GM23338 (cell line): Measurements from ENCODE around the gene ADCY5. TPM values are rescaled to one million over a fixed set of nuclear protein-coding genes. Genes with fewer than 3 reads are reported as not detected.

Experiments used
- ATAC-seq: fragments of 200-7000 bp; cut with Tn5 transposase; 3 replicates; pipeline ENCODE4 v1.9.1; 2020
- DNase-seq: peaks from one replicate; pipeline ENCODE4 v3.0.0-alpha.2; 2015; ENCODE audit warnings: low spot score
- H2AFZ ChIP-seq: fragments of 200-600 bp; sonication (generic); 2 replicates; pipeline ENCODE4 v1.8.0; 2016; ENCODE audit warnings: antibody characterized with exemption, mild to moderate bottlenecking, moderate library complexity
- H3F3A ChIP-seq: fragments of 200-600 bp; sonication (generic); replicated peaks from 2 replicates; pipeline ENCODE4 v1.8.0; 2017; ENCODE audit warnings: antibody characterized with exemption, mixed run types, low read depth
- H3K27ac ChIP-seq: fragments of 200-600 bp; sonication (generic); 2 replicates; pipeline ENCODE4 v1.6.1; 2016; ENCODE audit warnings: low read depth
- H3K27me3 ChIP-seq: fragments of 200-600 bp; sonication (generic); 2 replicates; pipeline ENCODE4 v1.8.0; 2016; ENCODE audit warnings: mild to moderate bottlenecking, mixed run types, moderate library complexity; ENCODE audit not compliant: insufficient read depth
- H3K36me3 ChIP-seq: fragments of 200-600 bp; sonication (generic); 2 replicates; pipeline ENCODE4 v1.8.0; 2016; ENCODE audit warnings: mild to moderate bottlenecking; ENCODE audit not compliant: insufficient read depth
- H3K4me1 ChIP-seq: fragments of 200-600 bp; sonication (generic); 2 replicates; pipeline ENCODE4 v1.8.0; 2016; ENCODE audit warnings: mild to moderate bottlenecking, moderate library complexity; ENCODE audit not compliant: insufficient read depth
- H3K4me2 ChIP-seq: fragments of 200-600 bp; sonication (generic); 2 replicates; pipeline ENCODE4 v1.7.1; 2017; ENCODE audit warnings: mixed run types
- H3K4me3 ChIP-seq: fragments of 200-600 bp; sonication (generic); 2 replicates; pipeline ENCODE4 v1.6.1; 2016; ENCODE audit warnings: mixed run types
- H3K79me2 ChIP-seq: fragments of 200-600 bp; sonication (generic); replicated peaks from 2 replicates; pipeline ENCODE4 v1.8.0; 2017; ENCODE audit warnings: mild to moderate bottlenecking; ENCODE audit not compliant: insufficient read depth
- H3K9me2 ChIP-seq: fragments of 200-600 bp; sonication (generic); 2 replicates; pipeline ENCODE4 v1.8.0; 2017; ENCODE audit not compliant: insufficient read depth
- H4K20me1 ChIP-seq: fragments of 200-600 bp; sonication (generic); replicated peaks from 2 replicates; pipeline ENCODE4 v1.8.0; 2017; ENCODE audit warnings: mild to moderate bottlenecking; ENCODE audit not compliant: insufficient read depth
- H3K27ac Mint-ChIP-seq: 2 replicates; pipeline ENCODE4 v1.8.0; 2020; ENCODE audit warnings: inconsistent platforms, mild to moderate bottlenecking, moderate library complexity, mixed read lengths
- H3K27me3 Mint-ChIP-seq: 3 replicates; pipeline ENCODE4 v1.8.0; 2022; ENCODE audit warnings: low read depth, mild to moderate bottlenecking, moderate library complexity, mixed read lengths, inconsistent platforms; ENCODE audit not compliant: insufficient read depth, poor library complexity
- H3K36me3 Mint-ChIP-seq: 3 replicates; pipeline ENCODE4 v1.8.0; 2021; ENCODE audit warnings: low read depth, mild to moderate bottlenecking, inconsistent platforms, moderate library complexity, mixed read lengths
- H3K4me1 Mint-ChIP-seq: 3 replicates; pipeline ENCODE4 v1.8.0; 2020; ENCODE audit warnings: mild to moderate bottlenecking, inconsistent platforms, mixed read lengths
- H3K4me3 Mint-ChIP-seq: 3 replicates; pipeline ENCODE4 v1.8.0; 2021; ENCODE audit warnings: moderate library complexity, mild to moderate bottlenecking, inconsistent platforms, mixed read lengths
- H3K9me3 Mint-ChIP-seq: 3 replicates; pipeline ENCODE4 v1.8.0; 2020; ENCODE audit warnings: moderate library complexity, mild to moderate bottlenecking, inconsistent platforms, mixed read lengths
- CREB1 ChIP-seq: fragments of 250-450 bp; sonication (Bioruptor Pico); IDR thresholded peaks from 2 replicates; pipeline ENCODE4 v1.5.0; 2020; ENCODE audit warnings: low read depth, mild to moderate bottlenecking, moderate library complexity
- EZH2 ChIP-seq: fragments of 200-600 bp; sonication (generic); IDR thresholded peaks from one replicate; pipeline ENCODE4 v1.8.0; 2017; ENCODE audit warnings: antibody characterized with exemption, mild to moderate bottlenecking, low read depth; ENCODE audit not compliant: unreplicated experiment
- EZH2phosphoT487 ChIP-seq: fragments of 200-600 bp; sonication (generic); IDR thresholded peaks from one replicate; pipeline ENCODE4 v1.8.1; 2018; ENCODE audit warnings: antibody characterized with exemption; ENCODE audit not compliant: unreplicated experiment
- JUNB ChIP-seq: IDR thresholded peaks from one replicate; pipeline ENCODE4 v1.6.1; 2016; ENCODE audit warnings: antibody characterized with exemption; ENCODE audit not compliant: unreplicated experiment
- NANOG ChIP-seq: IDR thresholded peaks from 2 replicates; pipeline ENCODE4 v1.6.1; 2016; ENCODE audit warnings: antibody characterized with exemption, borderline replicate concordance
- POLR2AphosphoS5 ChIP-seq: IDR thresholded peaks from 2 replicates; pipeline ENCODE4 v1.6.1; 2016; ENCODE audit warnings: antibody characterized with exemption, low read depth
- STAT1 ChIP-seq: IDR thresholded peaks from one replicate; pipeline ENCODE4 v1.6.1; 2016; ENCODE audit warnings: antibody characterized with exemption; ENCODE audit not compliant: unreplicated experiment
- ZNF114 ChIP-seq: fragments of 250-450 bp; sonication (Bioruptor Pico); IDR thresholded peaks from 2 replicates; pipeline ENCODE4 v1.5.0; 2020; ENCODE audit warnings: mild to moderate bottlenecking, moderate library complexity
- ZNF331 ChIP-seq: fragments of 250-450 bp; sonication (Bioruptor Pico); IDR thresholded peaks from 2 replicates; pipeline ENCODE4 v1.5.0; 2020; ENCODE audit warnings: low read depth, mild to moderate bottlenecking, moderate library complexity
- polyA plus RNA-seq: library from polyadenylated mRNA; unstranded; fragments of >200 nt; fragmentation: Nextera tagmentation; extraction: Ambion mirVana; gene quantifications from 2 replicates; pipeline ENCODE4 v1.2.1, GENCODE V29; 2016
- total RNA-seq: library from RNA; depleted of rRNA; stranded (reverse); fragments of >200 nt; shearing (Covaris generic); gene quantifications from 2 replicates; pipeline ENCODE4 v1.2.3, GENCODE V29; 2014
- TF ChIP-seq, protein P1 (sequence below), 2 experiments: fragments of 200-600 bp in 1 of 2; sonication (generic) in 1 of 2; conservative IDR thresholded peaks; 2 replicates each; pipeline versions ENCODE4 v1.5.1 to v1.6.1; 2016 to 2017; ENCODE audit warnings: antibody characterized with exemption in 2 of 2, low read depth in 2 of 2, mild to moderate bottlenecking in 2 of 2, moderate library complexity in 1 of 2
- TF ChIP-seq, protein P2 (sequence below): fragments of 250-450 bp; sonication (Bioruptor Pico); IDR thresholded peaks from 2 replicates; pipeline ENCODE4 v1.5.0; 2020; ENCODE audit warnings: mild to moderate bottlenecking, moderate library complexity
- TF ChIP-seq, protein P3 (sequence below): IDR thresholded peaks from 2 replicates; pipeline ENCODE4 v1.6.1; 2016; ENCODE audit warnings: antibody characterized with exemption
- TF ChIP-seq, protein P4 (sequence below): IDR thresholded peaks from one replicate; pipeline ENCODE4 v1.6.1; 2018; ENCODE audit warnings: antibody characterized with exemption; ENCODE audit not compliant: unreplicated experiment

Gene ADCY5
- total and polyA plus RNA-seq, 2 experiments from 2014 or later: 3.5 to 10.2 TPM

DNA sequence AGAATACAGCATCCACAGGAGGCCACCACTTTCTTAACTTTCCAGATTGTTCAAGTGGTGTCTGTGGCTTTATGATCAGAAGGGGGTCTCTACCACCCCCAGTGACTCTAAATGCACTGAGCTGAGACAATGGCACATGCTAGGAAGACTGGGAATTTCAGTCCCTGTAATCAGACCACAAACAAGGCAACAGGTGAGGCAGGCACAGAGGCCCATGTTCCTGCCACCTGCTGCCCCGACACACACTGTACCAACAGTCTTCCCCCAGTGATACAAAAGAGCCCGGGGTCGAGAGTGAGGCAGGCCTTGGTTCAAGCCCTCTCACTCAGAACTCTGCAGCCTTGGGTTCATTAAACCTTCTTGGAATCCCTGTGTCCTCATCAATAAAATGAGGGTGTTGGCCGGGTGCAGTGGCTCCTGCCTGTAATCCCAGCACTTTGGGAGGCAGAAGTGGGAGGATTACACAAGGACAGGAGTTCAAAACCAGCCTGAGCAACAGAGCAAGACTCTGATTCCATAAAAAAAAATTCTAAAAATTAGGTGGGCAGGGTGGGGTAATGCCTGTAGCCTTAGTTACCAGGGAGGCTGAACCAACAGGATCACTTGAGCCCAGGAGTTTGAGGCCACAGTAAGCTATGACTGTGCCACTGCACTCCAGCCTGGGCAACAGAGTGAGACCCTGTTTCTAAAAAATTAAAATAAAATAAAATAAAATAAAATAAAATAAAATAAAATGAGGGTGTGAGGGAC is 55.8 kb downstream of the ADCY5 start:
- Mint-ChIP-seq H3K4me3 (no peak overlapping the region), H3K27ac (no peak overlapping the region), H3K27me3 (peaks cover 24% of the 10 kb centered on the region), H3K4me1 (peaks cover 7% of the 10 kb centered on the region), H3K9me3 (no peaks in the 10 kb centered on the region), H3K36me3 (no peaks in the 10 kb centered on the region)
- Histone ChIP-seq H3K4me1 (no peaks in the 10 kb centered on the region; the same call in 1 of the 2 replicates), H3K36me3 (no peaks in the 10 kb centered on the region), H4K20me1 (no peaks in the 10 kb centered on the region), H3F3A (no peaks in the 10 kb centered on the region), H2AFZ (no peak overlapping the region), H3K9me2 (no peaks in the 10 kb centered on the region; the same call in 1 of the 2 replicates), H3K4me3 (no peak overlapping the region), H3K27me3 (no peaks in the 10 kb centered on the region), H3K79me2 (no peaks in the 10 kb centered on the region), H3K27ac (no peak overlapping the region), H3K4me2 (no peak overlapping the region)
- DNase-seq (no peak), ATAC-seq (peak; percentile 34)
- TF ChIP-seq ZNF331 (no peak), CREB1 (CRISPR knock-in tag) (no peak), NANOG (no peak), EZH2phosphoT487 (no peak), ZNF114 (CRISPR knock-in tag) (no peak), JUNB (no peak), STAT1 (no peak), EZH2 (no peak), POLR2AphosphoS5 (no peak)
- TF ChIP-seq, protein P1, sequence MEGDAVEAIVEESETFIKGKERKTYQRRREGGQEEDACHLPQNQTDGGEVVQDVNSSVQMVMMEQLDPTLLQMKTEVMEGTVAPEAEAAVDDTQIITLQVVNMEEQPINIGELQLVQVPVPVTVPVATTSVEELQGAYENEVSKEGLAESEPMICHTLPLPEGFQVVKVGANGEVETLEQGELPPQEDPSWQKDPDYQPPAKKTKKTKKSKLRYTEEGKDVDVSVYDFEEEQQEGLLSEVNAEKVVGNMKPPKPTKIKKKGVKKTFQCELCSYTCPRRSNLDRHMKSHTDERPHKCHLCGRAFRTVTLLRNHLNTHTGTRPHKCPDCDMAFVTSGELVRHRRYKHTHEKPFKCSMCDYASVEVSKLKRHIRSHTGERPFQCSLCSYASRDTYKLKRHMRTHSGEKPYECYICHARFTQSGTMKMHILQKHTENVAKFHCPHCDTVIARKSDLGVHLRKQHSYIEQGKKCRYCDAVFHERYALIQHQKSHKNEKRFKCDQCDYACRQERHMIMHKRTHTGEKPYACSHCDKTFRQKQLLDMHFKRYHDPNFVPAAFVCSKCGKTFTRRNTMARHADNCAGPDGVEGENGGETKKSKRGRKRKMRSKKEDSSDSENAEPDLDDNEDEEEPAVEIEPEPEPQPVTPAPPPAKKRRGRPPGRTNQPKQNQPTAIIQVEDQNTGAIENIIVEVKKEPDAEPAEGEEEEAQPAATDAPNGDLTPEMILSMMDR (conservative IDR thresholded peaks at IDR 0.05; ENCODE audit: low read depth in 2 of 2): no peak
- TF ChIP-seq, protein P2, sequence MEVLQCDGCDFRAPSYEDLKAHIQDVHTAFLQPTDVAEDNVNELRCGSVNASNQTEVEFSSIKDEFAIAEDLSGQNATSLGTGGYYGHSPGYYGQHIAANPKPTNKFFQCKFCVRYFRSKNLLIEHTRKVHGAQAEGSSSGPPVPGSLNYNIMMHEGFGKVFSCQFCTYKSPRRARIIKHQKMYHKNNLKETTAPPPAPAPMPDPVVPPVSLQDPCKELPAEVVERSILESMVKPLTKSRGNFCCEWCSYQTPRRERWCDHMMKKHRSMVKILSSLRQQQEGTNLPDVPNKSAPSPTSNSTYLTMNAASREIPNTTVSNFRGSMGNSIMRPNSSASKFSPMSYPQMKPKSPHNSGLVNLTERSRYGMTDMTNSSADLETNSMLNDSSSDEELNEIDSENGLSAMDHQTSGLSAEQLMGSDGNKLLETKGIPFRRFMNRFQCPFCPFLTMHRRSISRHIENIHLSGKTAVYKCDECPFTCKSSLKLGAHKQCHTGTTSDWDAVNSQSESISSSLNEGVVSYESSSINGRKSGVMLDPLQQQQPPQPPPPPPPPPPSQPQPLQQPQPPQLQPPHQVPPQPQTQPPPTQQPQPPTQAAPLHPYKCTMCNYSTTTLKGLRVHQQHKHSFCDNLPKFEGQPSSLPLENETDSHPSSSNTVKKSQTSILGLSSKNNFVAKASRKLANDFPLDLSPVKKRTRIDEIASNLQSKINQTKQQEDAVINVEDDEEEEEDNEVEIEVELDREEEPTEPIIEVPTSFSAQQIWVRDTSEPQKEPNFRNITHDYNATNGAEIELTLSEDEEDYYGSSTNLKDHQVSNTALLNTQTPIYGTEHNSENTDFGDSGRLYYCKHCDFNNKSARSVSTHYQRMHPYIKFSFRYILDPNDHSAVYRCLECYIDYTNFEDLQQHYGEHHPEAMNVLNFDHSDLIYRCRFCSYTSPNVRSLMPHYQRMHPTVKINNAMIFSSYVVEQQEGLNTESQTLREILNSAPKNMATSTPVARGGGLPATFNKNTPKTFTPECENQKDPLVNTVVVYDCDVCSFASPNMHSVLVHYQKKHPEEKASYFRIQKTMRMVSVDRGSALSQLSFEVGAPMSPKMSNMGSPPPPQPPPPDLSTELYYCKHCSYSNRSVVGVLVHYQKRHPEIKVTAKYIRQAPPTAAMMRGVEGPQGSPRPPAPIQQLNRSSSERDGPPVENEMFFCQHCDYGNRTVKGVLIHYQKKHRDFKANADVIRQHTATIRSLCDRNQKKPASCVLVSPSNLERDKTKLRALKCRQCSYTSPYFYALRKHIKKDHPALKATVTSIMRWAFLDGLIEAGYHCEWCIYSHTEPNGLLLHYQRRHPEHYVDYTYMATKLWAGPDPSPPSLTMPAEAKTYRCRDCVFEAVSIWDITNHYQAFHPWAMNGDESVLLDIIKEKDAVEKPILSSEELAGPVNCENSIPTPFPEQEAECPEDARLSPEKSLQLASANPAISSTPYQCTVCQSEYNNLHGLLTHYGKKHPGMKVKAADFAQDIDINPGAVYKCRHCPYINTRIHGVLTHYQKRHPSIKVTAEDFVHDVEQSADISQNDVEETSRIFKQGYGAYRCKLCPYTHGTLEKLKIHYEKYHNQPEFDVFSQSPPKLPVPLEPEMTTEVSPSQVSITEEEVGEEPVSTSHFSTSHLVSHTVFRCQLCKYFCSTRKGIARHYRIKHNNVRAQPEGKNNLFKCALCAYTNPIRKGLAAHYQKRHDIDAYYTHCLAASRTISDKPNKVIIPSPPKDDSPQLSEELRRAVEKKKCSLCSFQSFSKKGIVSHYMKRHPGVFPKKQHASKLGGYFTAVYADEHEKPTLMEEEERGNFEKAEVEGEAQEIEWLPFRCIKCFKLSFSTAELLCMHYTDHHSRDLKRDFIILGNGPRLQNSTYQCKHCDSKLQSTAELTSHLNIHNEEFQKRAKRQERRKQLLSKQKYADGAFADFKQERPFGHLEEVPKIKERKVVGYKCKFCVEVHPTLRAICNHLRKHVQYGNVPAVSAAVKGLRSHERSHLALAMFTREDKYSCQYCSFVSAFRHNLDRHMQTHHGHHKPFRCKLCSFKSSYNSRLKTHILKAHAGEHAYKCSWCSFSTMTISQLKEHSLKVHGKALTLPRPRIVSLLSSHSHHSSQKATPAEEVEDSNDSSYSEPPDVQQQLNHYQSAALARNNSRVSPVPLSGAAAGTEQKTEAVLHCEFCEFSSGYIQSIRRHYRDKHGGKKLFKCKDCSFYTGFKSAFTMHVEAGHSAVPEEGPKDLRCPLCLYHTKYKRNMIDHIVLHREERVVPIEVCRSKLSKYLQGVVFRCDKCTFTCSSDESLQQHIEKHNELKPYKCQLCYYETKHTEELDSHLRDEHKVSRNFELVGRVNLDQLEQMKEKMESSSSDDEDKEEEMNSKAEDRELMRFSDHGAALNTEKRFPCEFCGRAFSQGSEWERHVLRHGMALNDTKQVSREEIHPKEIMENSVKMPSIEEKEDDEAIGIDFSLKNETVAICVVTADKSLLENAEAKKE: no peak
- TF ChIP-seq, protein P3, sequence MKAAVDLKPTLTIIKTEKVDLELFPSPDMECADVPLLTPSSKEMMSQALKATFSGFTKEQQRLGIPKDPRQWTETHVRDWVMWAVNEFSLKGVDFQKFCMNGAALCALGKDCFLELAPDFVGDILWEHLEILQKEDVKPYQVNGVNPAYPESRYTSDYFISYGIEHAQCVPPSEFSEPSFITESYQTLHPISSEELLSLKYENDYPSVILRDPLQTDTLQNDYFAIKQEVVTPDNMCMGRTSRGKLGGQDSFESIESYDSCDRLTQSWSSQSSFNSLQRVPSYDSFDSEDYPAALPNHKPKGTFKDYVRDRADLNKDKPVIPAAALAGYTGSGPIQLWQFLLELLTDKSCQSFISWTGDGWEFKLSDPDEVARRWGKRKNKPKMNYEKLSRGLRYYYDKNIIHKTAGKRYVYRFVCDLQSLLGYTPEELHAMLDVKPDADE: no peak
- TF ChIP-seq, protein P4, sequence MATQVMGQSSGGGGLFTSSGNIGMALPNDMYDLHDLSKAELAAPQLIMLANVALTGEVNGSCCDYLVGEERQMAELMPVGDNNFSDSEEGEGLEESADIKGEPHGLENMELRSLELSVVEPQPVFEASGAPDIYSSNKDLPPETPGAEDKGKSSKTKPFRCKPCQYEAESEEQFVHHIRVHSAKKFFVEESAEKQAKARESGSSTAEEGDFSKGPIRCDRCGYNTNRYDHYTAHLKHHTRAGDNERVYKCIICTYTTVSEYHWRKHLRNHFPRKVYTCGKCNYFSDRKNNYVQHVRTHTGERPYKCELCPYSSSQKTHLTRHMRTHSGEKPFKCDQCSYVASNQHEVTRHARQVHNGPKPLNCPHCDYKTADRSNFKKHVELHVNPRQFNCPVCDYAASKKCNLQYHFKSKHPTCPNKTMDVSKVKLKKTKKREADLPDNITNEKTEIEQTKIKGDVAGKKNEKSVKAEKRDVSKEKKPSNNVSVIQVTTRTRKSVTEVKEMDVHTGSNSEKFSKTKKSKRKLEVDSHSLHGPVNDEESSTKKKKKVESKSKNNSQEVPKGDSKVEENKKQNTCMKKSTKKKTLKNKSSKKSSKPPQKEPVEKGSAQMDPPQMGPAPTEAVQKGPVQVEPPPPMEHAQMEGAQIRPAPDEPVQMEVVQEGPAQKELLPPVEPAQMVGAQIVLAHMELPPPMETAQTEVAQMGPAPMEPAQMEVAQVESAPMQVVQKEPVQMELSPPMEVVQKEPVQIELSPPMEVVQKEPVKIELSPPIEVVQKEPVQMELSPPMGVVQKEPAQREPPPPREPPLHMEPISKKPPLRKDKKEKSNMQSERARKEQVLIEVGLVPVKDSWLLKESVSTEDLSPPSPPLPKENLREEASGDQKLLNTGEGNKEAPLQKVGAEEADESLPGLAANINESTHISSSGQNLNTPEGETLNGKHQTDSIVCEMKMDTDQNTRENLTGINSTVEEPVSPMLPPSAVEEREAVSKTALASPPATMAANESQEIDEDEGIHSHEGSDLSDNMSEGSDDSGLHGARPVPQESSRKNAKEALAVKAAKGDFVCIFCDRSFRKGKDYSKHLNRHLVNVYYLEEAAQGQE: no peak
